ENCODE measurements around the gene EMX2. TPM values are rescaled to one million over a fixed set of nuclear protein-coding genes. Genes with fewer than 3 reads are reported as not detected.

EMX2 gene
- total RNA-seq, 4 donors from 2014 or later: not detected

DNA sequence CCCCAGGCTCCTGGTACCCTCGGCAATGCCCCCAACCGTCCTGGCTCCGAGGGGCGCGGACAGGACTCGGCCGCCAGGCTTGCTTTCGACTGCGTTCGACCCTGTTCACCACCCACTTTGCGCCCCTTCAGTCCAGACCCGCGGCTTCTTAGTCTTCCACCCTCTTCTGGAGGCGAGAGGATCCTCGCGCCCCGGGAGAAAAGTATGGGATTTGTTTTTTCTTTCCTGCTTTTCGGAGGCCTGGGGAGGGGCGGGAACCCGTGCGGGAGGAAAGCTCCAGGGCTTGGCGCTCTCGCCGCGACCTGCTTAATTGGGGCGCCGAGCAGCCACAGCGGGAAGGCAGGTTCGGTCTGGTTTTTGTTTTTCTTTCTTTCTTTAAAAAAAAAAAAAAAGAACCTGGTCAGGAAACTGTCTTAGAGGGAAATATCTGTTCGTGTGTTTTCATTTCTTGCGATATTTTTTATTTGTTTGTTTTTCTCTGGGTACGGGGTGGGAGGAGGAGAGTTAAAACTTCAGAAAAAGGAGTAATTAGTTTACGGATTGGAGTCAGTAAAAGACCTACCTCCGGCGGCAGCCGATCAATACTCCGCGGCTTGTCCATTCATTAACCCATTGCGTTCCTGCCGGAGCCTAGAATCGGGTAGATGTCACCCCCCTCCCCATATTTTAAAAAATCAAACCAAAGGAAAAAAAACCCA lies 1.6 kb downstream of the EMX2 start:
- Histone ChIP-seq H3K9me3 (no peaks in the 10 kb centered on the region), H3K36me3 (no peaks in the 10 kb centered on the region), H3K4me1 (peaks cover 0 to 40% (median 0%) of the 10 kb centered on the region in 4 donors), H3K4me3 (peak overlapping the region in 2 of 4 donors; percentile 3 to 26), H3K27me3 (peaks cover 3 to 92% of the 10 kb centered on the region in 2 donors), H3K27ac (no peak overlapping the region)
- peak in 1 of 3 donors; percentile 43 for DNase-seq
- TF ChIP-seq POLR2A (IDR thresholded peaks at IDR 0.05) (no peak), CTCF (IDR thresholded peaks at IDR 0.05) (no peak)

- DNase-seq: peak in 1 of 3 donors; percentile 54
- peak overlapping the region in 3 of 4 donors; percentile 3 to 26 (median 6) for H3K4me3 ChIP-seq
- TF ChIP-seq CTCF (IDR thresholded peaks at IDR 0.05) (no peak), POLR2A (IDR thresholded peaks at IDR 0.05) (no peak)
- H3K27ac ChIP-seq: no peak overlapping the region
- H3K9me3 ChIP-seq: no peaks in the 10 kb centered on the region
- H3K27me3 ChIP-seq: peaks cover 3 to 86% of the 10 kb centered on the region in 2 donors
- no peaks in the 10 kb centered on the region for H3K36me3 ChIP-seq
- H3K4me1 ChIP-seq: peaks cover 0 to 40% (median 0%) of the 10 kb centered on the region in 4 donors
Observed at GRCh38 chr10:117544711-117545140, 2.2 kb downstream of the EMX2 start.

- Histone ChIP-seq H3K27me3 (peaks cover 3 to 80% of the 10 kb centered on the region in 2 donors), H3K4me3 (peak overlapping the region in 2 of 4 donors; percentile 3 to 26), H3K4me1 (peaks cover 0 to 40% (median 0%) of the 10 kb centered on the region in 4 donors), H3K27ac (no peak overlapping the region), H3K36me3 (no peaks in the 10 kb centered on the region), H3K9me3 (no peaks in the 10 kb centered on the region)
- DNase-seq: peak in 2 of 3 donors; percentile 36 to 48
- TF ChIP-seq POLR2A (IDR thresholded peaks at IDR 0.05) (no peak), CTCF (IDR thresholded peaks at IDR 0.05) (no peak)
Observed at GRCh38 chr10:117545141-117546019, 2.8 kb downstream of the EMX2 start.

DNA sequence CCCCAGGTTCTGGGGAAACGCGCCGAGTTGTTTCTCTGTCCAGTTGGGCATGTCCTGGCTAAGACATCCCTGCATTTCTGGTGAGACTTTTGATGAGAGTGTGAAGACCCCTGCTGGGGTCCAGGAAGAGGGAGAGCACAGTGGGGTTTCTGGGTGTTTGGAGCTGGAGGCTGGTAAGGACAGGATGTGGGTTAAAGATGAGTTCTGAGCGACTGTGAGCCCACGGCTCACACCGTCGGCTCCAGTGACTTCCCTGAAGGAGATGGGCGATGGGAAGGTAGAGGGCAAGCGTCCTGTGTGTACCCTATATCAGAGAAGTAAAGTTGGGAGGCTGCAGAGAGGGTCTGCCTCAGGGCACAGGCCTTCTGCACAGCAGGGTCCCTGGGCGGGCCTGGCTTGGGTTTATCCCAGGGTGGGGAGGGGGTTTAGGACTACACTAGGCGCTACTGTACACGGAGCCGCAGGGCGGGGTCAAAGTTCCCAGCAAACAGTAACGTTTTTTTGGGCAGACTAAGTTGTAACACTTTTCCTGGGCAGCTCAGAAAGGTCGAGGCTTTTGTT lies 3.6 kb downstream of the EMX2 start:
- Histone ChIP-seq H3K4me3 (no peak overlapping the region), H3K36me3 (no peaks in the 10 kb centered on the region), H3K9me3 (no peaks in the 10 kb centered on the region), H3K27ac (no peak overlapping the region), H3K27me3 (peaks cover 3 to 74% of the 10 kb centered on the region in 2 donors), H3K4me1 (peaks cover 0 to 40% (median 0%) of the 10 kb centered on the region in 4 donors)
- DNase-seq: peak in 1 of 3 donors; percentile 24
- TF ChIP-seq POLR2A (IDR thresholded peaks at IDR 0.05): no peak
- no peak for TF ChIP-seq CTCF (IDR thresholded peaks at IDR 0.05)

DNA sequence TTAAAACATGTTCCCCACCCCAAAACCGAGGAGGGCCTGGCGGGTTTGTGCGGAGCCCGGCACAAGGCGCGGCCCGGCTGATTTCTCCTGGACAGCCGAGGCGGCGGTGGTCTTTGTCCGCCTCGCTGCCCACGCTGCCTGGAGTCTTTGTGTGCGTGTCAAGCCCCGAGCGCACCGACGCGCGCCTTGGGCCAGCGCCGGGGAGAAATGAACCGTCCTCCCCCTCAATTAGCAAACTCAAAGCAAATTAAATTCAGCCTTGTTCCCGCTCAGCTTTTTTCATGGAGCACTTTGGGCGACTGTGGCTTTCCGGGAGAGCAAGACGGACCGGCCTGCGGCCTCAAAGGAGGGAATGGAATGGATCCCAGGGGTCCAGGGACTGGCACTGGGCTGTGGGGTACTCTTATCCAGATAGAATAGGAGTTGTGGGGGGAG lies 4.1 kb downstream of the EMX2 start:
- no peak overlapping the region for H3K27ac ChIP-seq
- H3K27me3 ChIP-seq: peaks cover 3 to 76% of the 10 kb centered on the region in 2 donors
- H3K4me3 ChIP-seq: no peak overlapping the region

More for the DNA sequence above, 4.1 kb downstream of the EMX2 start:
- no peak for DNase-seq
- no peaks in the 10 kb centered on the region for H3K36me3 ChIP-seq
- H3K9me3 ChIP-seq: no peaks in the 10 kb centered on the region
- no peak for TF ChIP-seq CTCF (IDR thresholded peaks at IDR 0.05)
- TF ChIP-seq POLR2A (IDR thresholded peaks at IDR 0.05): no peak
- peaks cover 0 to 40% (median 0%) of the 10 kb centered on the region in 4 donors for H3K4me1 ChIP-seq

All from Peyer's patch (tissue), 4 donors.